ENCODE data around the gene TNFAIP1.
"Not testable (repeated sequence)": the region's sequence is repeated elsewhere in the genome, so short reads cannot be mapped to it uniquely, and the experiment has no call there.

TNFAIP1 gene

GRCh38 chr17:28325211-28325610, 10.3 kb upstream of the TNFAIP1 start:
- no peak for DNase-seq (ENCODE audit: low spot score)

GRCh38 chr17:28326114-28326513, 9.4 kb upstream of the TNFAIP1 start:
- no peak for DNase-seq (ENCODE audit: low spot score)

- DNase-seq (ENCODE audit: low spot score): no peak
These were observed 8.4 kb upstream of the TNFAIP1 start for GRCh38 chr17:28327031-28327607.

- DNase-seq (ENCODE audit: low spot score): no peak
These were observed 7.9 kb upstream of the TNFAIP1 start for GRCh38 chr17:28327709-28328108.

GRCh38 chr17:28328325-28328724, 7.2 kb upstream of the TNFAIP1 start:
- DNase-seq (ENCODE audit: low spot score): no peak

- DNase-seq (ENCODE audit: low spot score): no peak
These were observed 4.9 kb upstream of the TNFAIP1 start for GRCh38 chr17:28330671-28331070.

GRCh38 chr17:28331891-28332420, 3.6 kb upstream of the TNFAIP1 start:
- DNase-seq (ENCODE audit: low spot score): no peak

- DNase-seq (ENCODE audit: low spot score): no peak
These were observed 2.3 kb upstream of the TNFAIP1 start for GRCh38 chr17:28333083-28333746.

- no peak for DNase-seq (ENCODE audit: low spot score)
These were observed 1.4 kb upstream of the TNFAIP1 start for GRCh38 chr17:28334171-28334570.

GRCh38 chr17:28334666-28335200, 828 bp upstream of the TNFAIP1 start:
- no peak for DNase-seq (ENCODE audit: low spot score)

- peak; percentile 88 for DNase-seq (ENCODE audit: low spot score)
These were observed 654 bp downstream of the TNFAIP1 start for GRCh38 chr17:28335959-28336871.

GRCh38 chr17:28338056-28338768, 2.7 kb downstream of the TNFAIP1 start:
- no peak for DNase-seq (ENCODE audit: low spot score)

- not testable (repeated sequence) for DNase-seq (ENCODE audit: low spot score)
These were observed 3.2 kb downstream of the TNFAIP1 start for GRCh38 chr17:28338769-28339212.

GRCh38 chr17:28339431-28339830, 3.9 kb downstream of the TNFAIP1 start:
- DNase-seq (ENCODE audit: low spot score): no peak

GRCh38 chr17:28340374-28340773, 4.8 kb downstream of the TNFAIP1 start:
- no peak for DNase-seq (ENCODE audit: low spot score)

GRCh38 chr17:28341516-28341915, 6.0 kb downstream of the TNFAIP1 start:
- no peak for DNase-seq (ENCODE audit: low spot score)

GRCh38 chr17:28342313-28342712, 6.8 kb downstream of the TNFAIP1 start:
- no peak for DNase-seq (ENCODE audit: low spot score)

GRCh38 chr17:28343491-28343932, 8.0 kb downstream of the TNFAIP1 start:
- DNase-seq (ENCODE audit: low spot score): no peak

GRCh38 chr17:28344011-28344410, 8.4 kb downstream of the TNFAIP1 start:
- no peak for DNase-seq (ENCODE audit: low spot score)

- DNase-seq (ENCODE audit: low spot score): no peak
These were observed 8.9 kb downstream of the TNFAIP1 start for GRCh38 chr17:28344435-28344901.

- no peak for DNase-seq (ENCODE audit: low spot score)
These were observed 10.0 kb downstream of the TNFAIP1 start for GRCh38 chr17:28345419-28346198.

Measured in LoVo (cell line).